ENCODE measurements around the gene FAM114A2. TPM values are rescaled to one million over a fixed set of nuclear protein-coding genes. Genes with fewer than 3 reads are reported as not detected.
"Not testable (repeated sequence)": the region's sequence is repeated elsewhere in the genome, so short reads cannot be mapped to it uniquely, and the experiment has no call there.

FAM114A2 gene
- total RNA-seq, 1 donor from 2014 or later, result 30.5 TPM

GRCh38 chr5:154025951-154026350 is 12.8 kb downstream of the FAM114A2 start:
- TF ChIP-seq CTCF (IDR thresholded peaks at IDR 0.05), result no peak
- DNase-seq (no peak), ATAC-seq (ENCODE audit: low read depth) (no peak)
- intact Hi-C loops (cut with micrococcal nuclease), result no loop called here
- POLR2A ChIA-PET, result no interaction called here
- peaks cover 65% of the 10 kb centered on the region for H3K36me3 Mint-ChIP-seq (ENCODE audit: low read depth)
- H3K9me3 Mint-ChIP-seq, result no peaks in the 10 kb centered on the region
- no peaks in the 10 kb centered on the region for H3K27me3 Mint-ChIP-seq
- CTCF ChIA-PET, result no interaction called here
- no peak overlapping the region for H3K4me3 Mint-ChIP-seq
- H3K27ac Mint-ChIP-seq, result no peak overlapping the region
- no peaks in the 10 kb centered on the region for H3K4me1 Mint-ChIP-seq

GRCh38 chr5:154018919-154019318 is 19.8 kb downstream of the FAM114A2 start:
- CTCF ChIA-PET; POLR2A ChIA-PET; DNase-seq; ATAC-seq (ENCODE audit: low read depth); intact Hi-C loops (cut with micrococcal nuclease); H3K4me3 Mint-ChIP-seq; H3K4me1 Mint-ChIP-seq; H3K27me3 Mint-ChIP-seq; H3K27ac Mint-ChIP-seq; H3K9me3 Mint-ChIP-seq: not testable (repeated sequence)
- peaks cover 92% of the 10 kb centered on the region for H3K36me3 Mint-ChIP-seq (ENCODE audit: low read depth)

GRCh38 chr5:154015071-154015693 is 23.5 kb downstream of the FAM114A2 start:
- CTCF ChIA-PET, result no interaction called here
- Mint-ChIP-seq H3K36me3 (ENCODE audit: low read depth) (peaks cover 79% of the 10 kb centered on the region), H3K27ac (no peak overlapping the region)

GRCh38 chr5:154010660-154011059 is 28.1 kb downstream of the FAM114A2 start:
- no peak overlapping the region for H3K27ac Mint-ChIP-seq
- ChIA-PET POLR2A (no interaction called here), CTCF (no interaction called here)
- no peak for TF ChIP-seq CTCF (IDR thresholded peaks at IDR 0.05)
- H3K4me1 Mint-ChIP-seq, result no peaks in the 10 kb centered on the region
- intact Hi-C loops (cut with micrococcal nuclease), result no loop called here
- H3K36me3 Mint-ChIP-seq (ENCODE audit: low read depth), result peaks cover 66% of the 10 kb centered on the region
- H3K27me3 Mint-ChIP-seq, result no peaks in the 10 kb centered on the region
- no peaks in the 10 kb centered on the region for H3K9me3 Mint-ChIP-seq
- ATAC-seq (ENCODE audit: low read depth) (no peak), DNase-seq (no peak)
- no peak overlapping the region for H3K4me3 Mint-ChIP-seq

More at GRCh38 chr5:154015071-154015693, 23.5 kb downstream of the FAM114A2 start:
- POLR2A ChIA-PET, result interaction anchor here (1.3 kb wide), 1 partner anchor 24 kb away, joined by 3 read pairs; the partner anchor contains the start of genes FAM114A2 and MFAP3
- Mint-ChIP-seq H3K9me3 (no peaks in the 10 kb centered on the region), H3K4me3 (no peak overlapping the region), H3K4me1 (peaks cover 7% of the 10 kb centered on the region), H3K27me3 (no peaks in the 10 kb centered on the region)
- DNase-seq (no peak), ATAC-seq (ENCODE audit: low read depth) (no peak)
- intact Hi-C loops (cut with micrococcal nuclease), result no loop called here
- TF ChIP-seq CTCF (IDR thresholded peaks at IDR 0.05), result no peak

GRCh38 chr5:154005648-154006047 is 33.1 kb downstream of the FAM114A2 start:
- Mint-ChIP-seq H3K4me3 (no peak overlapping the region), H3K27ac (no peak overlapping the region), H3K27me3 (no peaks in the 10 kb centered on the region), H3K4me1 (no peaks in the 10 kb centered on the region), H3K9me3 (no peaks in the 10 kb centered on the region), H3K36me3 (ENCODE audit: low read depth) (peaks cover 59% of the 10 kb centered on the region)
- ChIA-PET POLR2A (no interaction called here), CTCF (no interaction called here)
- DNase-seq (no peak), ATAC-seq (ENCODE audit: low read depth) (no peak)
- TF ChIP-seq CTCF (IDR thresholded peaks at IDR 0.05), result no peak
- intact Hi-C loops (cut with micrococcal nuclease), result no loop called here

GRCh38 chr5:154002511-154003020 is 36.1 kb downstream of the FAM114A2 start:
- Mint-ChIP-seq H3K36me3 (ENCODE audit: low read depth) (peaks cover 58% of the 10 kb centered on the region), H3K27ac (no peak overlapping the region), H3K4me3 (no peak overlapping the region), H3K9me3 (peaks cover 3% of the 10 kb centered on the region), H3K27me3 (no peaks in the 10 kb centered on the region), H3K4me1 (no peaks in the 10 kb centered on the region)
- CTCF ChIA-PET, result no interaction called here
- no peak for DNase-seq
- POLR2A ChIA-PET, result no interaction called here
- no peak for TF ChIP-seq CTCF (IDR thresholded peaks at IDR 0.05)
- ATAC-seq (ENCODE audit: low read depth), result no peak
- intact Hi-C loops (cut with micrococcal nuclease), result no loop called here
